Common myeloid progenitor, CD34-positive (primary cell): ENCODE results near the gene VPS50.

Experiments used
- CTCF ChIA-PET: fragments of 350-600 bp; sonication (Branson Sonifier 250); formaldehyde crosslinking; loops from one replicate; lab custom pipeline; 2021; ENCODE audit warnings: antibody characterized with exemption; lab: Charles Lee
- POLR2A ChIA-PET: fragments of 350-600 bp; sonication (Branson Sonifier 250); formaldehyde crosslinking; loops from one replicate; lab custom pipeline; 2021; ENCODE audit warnings: antibody characterized with exemption; lab: Charles Lee
- DNase-seq, 3 donors: peaks; one replicate each; pipeline versions ENCODE4 v3.0.0 to v3.0.0-alpha.2; 2013
- H3K27ac ChIP-seq, 2 experiments: 1 replicate in 1 of 2; 2 replicates in 1 of 2; pipeline ENCODE4 v1.7.0; 2013; ENCODE audit warnings: inconsistent platforms in 2 of 2, low read length in 2 of 2, mild to moderate bottlenecking in 2 of 2, low read depth in 1 of 2, moderate library complexity in 1 of 2; ENCODE audit not compliant: severe bottlenecking in 2 of 2, insufficient read depth in 1 of 2, poor library complexity in 1 of 2
- H3K27me3 ChIP-seq, 5 experiments: replicated peaks in 2 of 5; 1 replicate in 3 of 5; 2 replicates in 2 of 5; pipeline versions ENCODE4 v1.6.1 to v1.7.0; 2013; ENCODE audit warnings: low read length in 4 of 5, mild to moderate bottlenecking in 2 of 5, moderate library complexity in 2 of 5, inconsistent platforms in 1 of 5; ENCODE audit not compliant: insufficient read depth in 5 of 5, control insufficient read depth in 4 of 5
- H3K36me3 ChIP-seq, 4 experiments: 1 replicate in 2 of 4; 2 replicates in 2 of 4; pipeline versions ENCODE4 v1.6.1 to v1.7.0; 2013; ENCODE audit warnings: low read length in 3 of 4, control low read depth in 1 of 4, mild to moderate bottlenecking in 1 of 4; ENCODE audit not compliant: control insufficient read depth in 4 of 4, insufficient read depth in 4 of 4
- H3K4me1 ChIP-seq, 4 experiments: 1 replicate in 3 of 4; 2 replicates in 1 of 4; pipeline versions ENCODE4 v1.6.1 to v1.7.1; 2013; ENCODE audit warnings: low read length in 3 of 4, mild to moderate bottlenecking in 3 of 4, control low read depth in 1 of 4, inconsistent platforms in 1 of 4, moderate library complexity in 1 of 4; ENCODE audit not compliant: control insufficient read depth in 4 of 4, insufficient read depth in 4 of 4; ENCODE audit errors: control extremely low read depth in 1 of 4
- H3K4me3 ChIP-seq, 7 experiments: 1 replicate in 4 of 7; 2 replicates in 3 of 7; pipeline versions ENCODE4 v1.5.1 to v1.7.0; 2013; ENCODE audit warnings: mild to moderate bottlenecking in 7 of 7, low read length in 6 of 7, moderate library complexity in 6 of 7, inconsistent platforms in 2 of 7, low read depth in 2 of 7, control low read depth in 1 of 7; ENCODE audit not compliant: insufficient read depth in 4 of 7, control insufficient read depth in 1 of 7; ENCODE audit errors: extremely low read depth in 1 of 7
- H3K9me3 ChIP-seq, 5 experiments: 1 replicate in 4 of 5; 2 replicates in 1 of 5; pipeline versions ENCODE4 v1.6.1 to v1.7.1; 2013; ENCODE audit warnings: low read length in 4 of 5, mild to moderate bottlenecking in 2 of 5, inconsistent platforms in 1 of 5, low read depth in 1 of 5, moderate library complexity in 1 of 5; ENCODE audit not compliant: control insufficient read depth in 4 of 5, insufficient read depth in 2 of 5; ENCODE audit errors: control extremely low read depth in 1 of 5
- WGBS: methylation state at CpG from one replicate; pipeline ENCODE4 v1.1.5; 2013; ENCODE audit not compliant: insufficient coverage; 5-methylcytosine and 5-hydroxymethylcytosine counted together

Gene VPS50

DNA sequence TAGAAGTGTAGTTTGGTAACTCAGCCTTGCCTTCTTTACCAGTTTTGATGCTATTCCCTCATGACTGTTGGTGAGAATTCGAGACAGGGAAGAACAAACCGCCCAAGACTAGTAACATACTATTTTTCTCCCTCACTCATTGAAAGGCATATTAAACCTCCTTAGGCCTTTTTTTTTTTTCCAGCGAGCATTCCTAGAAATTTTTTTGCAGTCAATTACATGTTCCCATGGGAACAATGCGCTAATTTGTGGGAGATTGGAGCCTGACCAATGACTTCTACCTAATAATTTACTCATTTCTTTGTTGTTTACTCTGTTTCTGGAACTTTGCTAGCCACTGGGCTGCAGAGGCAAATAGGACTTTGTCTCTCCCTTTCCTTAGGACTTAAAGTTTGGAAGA lies 6.0 kb downstream of the VPS50 start:
- H3K4me1 ChIP-seq, result peaks cover 0 to under 1% (median 0%) of the 10 kb centered on the region in 4 experiments
- no peak for DNase-seq
- CTCF ChIA-PET, result no interaction called here
- POLR2A ChIA-PET, result no interaction called here
- H3K27ac ChIP-seq, result no peak overlapping the region
- peaks cover 0 to 7% (median 5%) of the 10 kb centered on the region in 4 experiments for H3K36me3 ChIP-seq
- WGBS, result 100% methylated on average over 4 of the region's 4 CpGs
- H3K27me3 ChIP-seq, result no peaks in the 10 kb centered on the region
- H3K9me3 ChIP-seq, result no peaks in the 10 kb centered on the region
- H3K4me3 ChIP-seq, result no peak overlapping the region

DNA sequence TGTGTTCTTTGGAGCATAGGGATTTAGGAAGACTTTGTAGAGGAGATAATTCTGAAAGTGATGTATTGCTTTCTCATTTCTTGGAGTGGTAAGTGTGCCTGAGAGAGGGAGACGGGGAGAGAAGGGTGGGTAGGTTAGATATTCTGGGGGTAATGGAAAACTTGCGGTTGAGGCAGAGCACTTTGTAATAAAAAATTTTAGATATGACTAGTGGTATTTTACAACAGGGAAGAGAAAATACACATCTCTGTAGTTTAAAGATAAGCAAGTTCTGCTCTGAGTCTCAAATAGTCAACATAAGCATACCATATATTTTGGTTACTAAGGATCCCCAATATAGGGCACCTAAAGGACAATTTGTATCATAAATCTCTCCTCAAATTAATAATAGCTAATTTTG lies 6.6 kb downstream of the VPS50 start:
- H3K4me1 ChIP-seq, result no peaks in the 10 kb centered on the region
- H3K27me3 ChIP-seq, result no peaks in the 10 kb centered on the region
- DNase-seq, result peak in 1 of 3 donors; percentile 21
- WGBS, result no CpG with 5 or more reads among the region's 2 CpGs
- peaks cover 0 to 7% (median 5%) of the 10 kb centered on the region in 4 experiments for H3K36me3 ChIP-seq
- ChIA-PET POLR2A (no interaction called here), CTCF (no interaction called here)
- H3K27ac ChIP-seq, result peak overlapping the region in 1 of 2 experiments; percentile 2
- no peaks in the 10 kb centered on the region for H3K9me3 ChIP-seq
- H3K4me3 ChIP-seq, result no peak overlapping the region

DNA sequence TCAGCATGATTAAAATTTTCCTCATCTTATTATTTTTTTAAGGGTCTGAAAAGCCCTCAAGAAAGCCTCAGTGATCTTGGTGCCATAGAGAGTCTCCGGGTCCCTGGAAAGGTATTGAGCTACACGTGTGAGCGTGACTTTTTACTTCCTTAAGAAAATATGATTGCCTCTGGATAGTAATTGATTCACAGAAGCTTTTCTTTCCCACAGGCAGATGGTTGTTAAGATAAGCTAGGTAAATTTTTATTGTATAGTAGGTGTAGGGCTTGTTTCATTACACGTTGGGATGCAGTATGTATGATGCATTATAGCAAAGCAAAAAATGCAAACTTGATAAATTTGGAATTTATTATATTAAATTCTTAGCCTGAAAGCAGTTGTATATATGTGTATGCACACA lies 7.7 kb downstream of the VPS50 start:
- POLR2A ChIA-PET, result no interaction called here
- H3K4me1 ChIP-seq, result no peaks in the 10 kb centered on the region
- no CpG with 5 or more reads among the region's 4 CpGs for WGBS
- H3K27me3 ChIP-seq, result no peaks in the 10 kb centered on the region
- H3K4me3 ChIP-seq, result no peak overlapping the region
- CTCF ChIA-PET, result no interaction called here
- H3K27ac ChIP-seq, result no peak overlapping the region
- no peaks in the 10 kb centered on the region for H3K9me3 ChIP-seq
- DNase-seq, result no peak
- peaks cover 0 to 7% (median 5%) of the 10 kb centered on the region in 4 experiments for H3K36me3 ChIP-seq

DNA sequence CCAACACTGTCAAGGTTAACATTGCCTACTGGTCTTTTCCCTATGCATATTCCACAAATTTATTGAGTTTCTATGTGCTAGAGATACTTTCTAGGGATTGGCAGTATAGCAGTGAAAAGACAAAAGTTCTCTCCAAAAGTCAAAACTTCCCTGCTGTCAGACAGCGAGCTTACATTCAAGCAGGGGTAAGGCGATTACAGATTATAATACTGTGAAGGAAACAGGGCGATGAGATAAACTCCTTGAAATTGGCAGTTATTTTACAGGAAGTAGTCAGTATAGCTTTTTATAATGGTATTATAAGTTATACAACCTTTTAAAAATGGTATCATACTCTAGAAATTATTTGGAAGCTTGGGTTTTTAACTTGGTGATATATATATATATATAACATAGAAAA lies 9.9 kb downstream of the VPS50 start:
- Histone ChIP-seq H3K4me3 (no peak overlapping the region), H3K36me3 (peaks cover 0 to 7% (median 5%) of the 10 kb centered on the region in 4 experiments), H3K27ac (no peak overlapping the region), H3K27me3 (no peaks in the 10 kb centered on the region), H3K4me1 (peaks cover 0 to 2% (median 0%) of the 10 kb centered on the region in 4 experiments), H3K9me3 (no peaks in the 10 kb centered on the region)
- POLR2A ChIA-PET, result no interaction called here
- CTCF ChIA-PET, result interaction anchor here (1.2 to 2.3 kb wide), 4 partner anchors 10 to 309 kb away, joined by 3 to 9 read pairs (median 8); partner anchors contain the start of gene VPS50
- whole genome bisulfite sequencing, result no CpG with 5 or more reads among the region's 3 CpGs
- peak in 2 of 3 donors; percentile 24 to 52 for DNase-seq

DNA sequence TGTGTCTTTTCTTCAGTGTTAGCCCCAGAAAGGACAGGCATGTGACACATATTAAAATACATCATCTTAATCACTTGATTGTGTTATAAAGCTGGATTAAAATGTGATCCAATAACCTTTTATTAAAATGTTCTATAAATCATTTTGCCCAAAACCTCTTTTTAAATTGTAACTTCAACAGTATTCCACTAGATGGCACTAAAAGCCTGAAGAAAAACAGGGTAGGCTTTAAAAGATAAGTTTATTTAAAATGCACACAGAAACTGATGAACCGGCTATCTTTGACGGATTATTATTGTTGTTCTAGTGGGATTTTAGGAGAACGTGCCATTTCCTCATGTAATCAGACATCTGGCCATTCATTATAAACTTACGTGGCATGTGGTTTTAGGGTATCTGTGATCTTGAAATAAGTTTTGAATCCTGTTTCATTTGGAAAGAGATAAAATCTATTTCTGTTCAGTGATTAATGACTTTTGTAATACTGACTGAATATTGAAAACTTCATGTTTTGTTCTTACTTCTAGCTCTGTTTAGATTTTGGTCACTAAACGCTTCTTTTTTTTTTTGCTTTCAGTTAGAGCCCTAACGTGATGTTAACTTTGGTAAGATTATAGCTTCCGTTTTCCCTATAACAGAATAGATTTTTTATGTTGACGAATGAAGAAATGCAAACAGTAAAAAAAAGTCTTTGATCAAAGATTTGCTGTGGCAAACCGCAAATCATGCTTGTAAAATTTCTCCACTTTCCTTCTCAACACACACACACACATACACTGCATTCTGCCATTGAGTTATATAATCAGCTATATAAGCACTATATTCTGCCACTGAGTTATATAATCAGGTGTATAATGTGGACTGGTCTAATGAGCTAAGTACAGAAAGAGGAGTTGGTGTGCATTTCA lies 13.6 kb downstream of the VPS50 start:
- ChIA-PET POLR2A (no interaction called here), CTCF (interaction anchor here (0.6 to 4.6 kb wide), 17 partner anchors 9 to 1792 kb away, joined by 3 to 33 read pairs (median 3); partner anchors contain the start of gene VPS50)
- Histone ChIP-seq H3K27ac (no peak overlapping the region), H3K36me3 (peaks cover 0 to 4% (median 3%) of the 10 kb centered on the region in 4 experiments), H3K27me3 (no peaks in the 10 kb centered on the region), H3K9me3 (no peaks in the 10 kb centered on the region), H3K4me1 (peaks cover 0 to 2% (median 0%) of the 10 kb centered on the region in 4 experiments), H3K4me3 (peak overlapping the region in 1 of 7 experiments; percentile 1)
- peak; percentile 36 to 61 (median 52) for DNase-seq
- whole genome bisulfite sequencing, result no CpG with 5 or more reads among the region's 9 CpGs

DNA sequence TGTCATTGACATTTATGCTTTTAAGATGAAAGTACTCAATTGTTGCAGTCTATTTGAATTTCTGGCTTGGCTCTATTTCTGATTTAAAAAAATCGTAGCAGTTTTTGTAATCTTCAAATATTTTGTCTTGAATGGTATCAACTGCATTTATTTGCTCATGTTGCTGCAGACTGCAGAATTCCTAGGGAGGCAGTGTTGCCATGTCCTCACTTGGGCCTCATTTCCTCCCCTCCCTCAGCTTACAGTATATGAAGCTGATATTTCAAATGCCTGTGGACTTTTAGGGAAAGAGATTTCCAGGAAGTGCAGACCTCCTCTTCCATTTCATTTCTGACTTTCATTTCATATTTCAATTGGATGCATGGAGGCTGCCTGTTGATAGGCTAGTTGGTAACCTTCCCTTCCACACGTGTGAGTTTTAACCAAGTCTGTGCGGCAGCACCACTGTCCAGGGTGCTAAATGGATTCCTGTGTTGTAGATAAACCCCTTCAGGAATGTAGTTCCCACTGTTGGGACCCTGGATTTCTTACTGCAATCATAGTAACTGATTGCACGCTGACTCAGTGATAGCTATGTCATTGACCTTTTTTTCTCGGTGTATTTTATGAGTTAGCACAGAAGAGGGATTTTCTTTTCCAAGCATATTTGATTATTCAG lies 17.5 kb downstream of the VPS50 start:
- ChIA-PET CTCF (interaction anchor here (1.0 kb wide), 1 partner anchor 466 kb away, joined by 3 read pairs; no protein-coding TSS in a partner anchor), POLR2A (no interaction called here)
- Histone ChIP-seq H3K4me3 (no peak overlapping the region), H3K27ac (no peak overlapping the region), H3K4me1 (peaks cover 0 to 2% (median 0%) of the 10 kb centered on the region in 4 experiments), H3K9me3 (no peaks in the 10 kb centered on the region), H3K27me3 (no peaks in the 10 kb centered on the region), H3K36me3 (peaks cover 0 to 9% (median 2%) of the 10 kb centered on the region in 4 experiments)
- DNase-seq, result no peak
- WGBS, result 100% methylated on average over 1 of the region's 5 CpGs
